ENCODE measurements around the gene PTPRD. TPM values are rescaled to one million over a fixed set of nuclear protein-coding genes. Genes with fewer than 3 reads are reported as not detected.

Gene PTPRD
- polyA plus RNA-seq, 1 experiment, result 0.39 TPM

DNA sequence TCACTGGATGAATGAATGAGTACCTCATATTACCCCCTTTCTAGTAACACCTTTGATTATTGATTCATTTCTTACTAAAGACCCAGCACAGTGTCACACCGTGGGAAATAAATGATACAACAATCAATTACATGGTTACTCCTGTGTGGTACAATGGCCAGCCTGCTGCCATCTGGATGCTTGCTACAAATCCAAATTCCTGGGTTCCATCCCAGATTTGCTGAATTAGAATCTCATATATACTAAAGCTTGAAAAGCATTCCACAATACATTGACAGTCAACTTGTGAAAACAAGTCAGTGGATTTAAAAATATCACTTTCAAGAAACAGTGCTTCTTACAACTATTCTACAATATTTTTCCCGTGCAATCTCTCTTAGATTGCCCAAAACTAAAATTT lies 989.3 kb downstream of the PTPRD start:
- POLR2A ChIA-PET, result no interaction called here
- no peak for DNase-seq (ENCODE audit: low read depth)
- no peak overlapping the region for H3K4me3 ChIP-seq (ENCODE audit: low read depth, low read length)
- TF ChIP-seq, protein P1, sequence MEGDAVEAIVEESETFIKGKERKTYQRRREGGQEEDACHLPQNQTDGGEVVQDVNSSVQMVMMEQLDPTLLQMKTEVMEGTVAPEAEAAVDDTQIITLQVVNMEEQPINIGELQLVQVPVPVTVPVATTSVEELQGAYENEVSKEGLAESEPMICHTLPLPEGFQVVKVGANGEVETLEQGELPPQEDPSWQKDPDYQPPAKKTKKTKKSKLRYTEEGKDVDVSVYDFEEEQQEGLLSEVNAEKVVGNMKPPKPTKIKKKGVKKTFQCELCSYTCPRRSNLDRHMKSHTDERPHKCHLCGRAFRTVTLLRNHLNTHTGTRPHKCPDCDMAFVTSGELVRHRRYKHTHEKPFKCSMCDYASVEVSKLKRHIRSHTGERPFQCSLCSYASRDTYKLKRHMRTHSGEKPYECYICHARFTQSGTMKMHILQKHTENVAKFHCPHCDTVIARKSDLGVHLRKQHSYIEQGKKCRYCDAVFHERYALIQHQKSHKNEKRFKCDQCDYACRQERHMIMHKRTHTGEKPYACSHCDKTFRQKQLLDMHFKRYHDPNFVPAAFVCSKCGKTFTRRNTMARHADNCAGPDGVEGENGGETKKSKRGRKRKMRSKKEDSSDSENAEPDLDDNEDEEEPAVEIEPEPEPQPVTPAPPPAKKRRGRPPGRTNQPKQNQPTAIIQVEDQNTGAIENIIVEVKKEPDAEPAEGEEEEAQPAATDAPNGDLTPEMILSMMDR (IDR thresholded peaks at IDR 0.05; ENCODE audit: insufficient read depth, low read depth, low read length), result no peak
- H3K27me3 ChIP-seq (ENCODE audit: control insufficient read depth, insufficient read depth, low read length), result no peaks in the 10 kb centered on the region
- H3K36me3 ChIP-seq (ENCODE audit: control insufficient read depth, insufficient read depth, low read length), result no peaks in the 10 kb centered on the region
- CTCF ChIA-PET, result no interaction called here

DNA sequence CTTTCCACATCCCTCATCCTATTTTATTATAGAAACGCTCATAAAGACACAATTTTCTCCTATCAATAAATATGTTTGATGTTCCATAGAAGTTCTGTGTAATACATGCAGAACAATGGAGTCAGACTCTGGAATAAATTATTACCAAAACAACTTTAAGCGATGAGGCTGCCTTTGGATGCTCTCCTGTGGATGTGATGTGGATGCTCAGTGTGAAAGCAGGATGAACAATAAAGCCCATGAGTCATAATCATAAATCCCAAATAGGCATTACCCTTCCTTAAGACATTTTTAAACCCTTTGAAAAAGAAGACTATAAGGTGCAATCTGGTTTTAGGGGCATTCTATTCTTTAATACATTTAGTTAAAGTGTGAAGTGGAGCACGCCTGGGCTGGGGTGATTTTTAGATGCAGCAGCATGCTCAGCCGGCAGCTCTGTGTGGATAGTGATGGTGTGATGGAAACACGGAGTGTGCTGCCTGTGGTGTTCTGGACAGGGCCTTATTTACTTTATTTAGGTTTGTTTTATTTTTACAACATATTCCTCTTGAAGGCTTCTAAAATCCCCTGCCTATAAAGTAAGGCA lies 991.4 kb downstream of the PTPRD start:
- Histone ChIP-seq H3K4me3 (ENCODE audit: low read depth, low read length) (no peak overlapping the region), H3K36me3 (ENCODE audit: control insufficient read depth, insufficient read depth, low read length) (no peaks in the 10 kb centered on the region), H3K27me3 (ENCODE audit: control insufficient read depth, insufficient read depth, low read length) (no peaks in the 10 kb centered on the region)
- ChIA-PET CTCF (no interaction called here), POLR2A (no interaction called here)
- TF ChIP-seq, protein P1 (IDR thresholded peaks at IDR 0.05; ENCODE audit: insufficient read depth, low read depth, low read length), result no peak
- DNase-seq (ENCODE audit: low read depth), result no peak

DNA sequence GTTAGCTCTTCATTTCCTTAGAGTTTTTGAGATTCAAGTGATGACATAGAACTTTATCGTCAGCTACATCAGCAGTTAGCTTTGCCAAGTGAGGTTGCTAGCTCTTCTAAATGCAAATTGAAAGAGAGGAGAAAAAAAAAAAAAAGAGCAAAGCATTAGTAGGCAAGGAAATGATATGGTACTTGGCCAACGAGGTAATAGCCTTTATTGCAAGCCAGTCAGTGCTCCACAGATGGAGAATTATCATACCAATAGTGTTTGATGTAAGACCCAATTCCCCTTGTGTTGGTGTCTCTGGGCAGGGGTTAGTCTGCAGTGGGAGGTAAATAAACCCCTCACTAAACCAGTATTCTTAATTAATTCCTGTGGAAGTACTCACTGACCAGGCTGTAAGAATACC lies 992.1 kb downstream of the PTPRD start:
- no peak for DNase-seq (ENCODE audit: low read depth)
- POLR2A ChIA-PET, result no interaction called here
- TF ChIP-seq, protein P1 (IDR thresholded peaks at IDR 0.05; ENCODE audit: insufficient read depth, low read depth, low read length), result no peak
- Histone ChIP-seq H3K27me3 (ENCODE audit: control insufficient read depth, insufficient read depth, low read length) (no peaks in the 10 kb centered on the region), H3K4me3 (ENCODE audit: low read depth, low read length) (no peak overlapping the region), H3K36me3 (ENCODE audit: control insufficient read depth, insufficient read depth, low read length) (no peaks in the 10 kb centered on the region)
- CTCF ChIA-PET, result no interaction called here

DNA sequence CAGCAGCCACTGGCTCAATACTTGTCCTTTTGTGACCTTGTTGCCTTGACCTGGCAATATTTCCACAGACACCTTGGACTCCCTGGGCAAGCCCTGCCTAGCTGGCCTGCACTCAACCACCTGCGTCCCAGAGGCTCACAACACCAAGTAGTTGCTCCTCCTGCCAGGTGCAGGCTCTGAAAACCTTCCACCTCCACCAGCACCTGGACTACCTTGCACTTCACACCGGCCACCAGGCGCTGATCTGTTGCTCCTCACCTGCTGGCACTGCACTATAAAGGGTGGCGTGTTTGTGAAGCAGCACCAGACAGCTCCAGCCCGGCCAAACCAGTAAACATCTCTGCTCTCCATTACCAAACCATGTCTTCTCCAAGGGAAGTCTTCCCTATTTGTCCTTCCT lies 997.7 kb downstream of the PTPRD start:
- TF ChIP-seq, protein P1 (IDR thresholded peaks at IDR 0.05; ENCODE audit: insufficient read depth, low read depth, low read length), result no peak
- H3K4me3 ChIP-seq (ENCODE audit: low read depth, low read length), result no peak overlapping the region
- ChIA-PET CTCF (no interaction called here), POLR2A (no interaction called here)
- no peak for DNase-seq (ENCODE audit: low read depth)
- H3K36me3 ChIP-seq (ENCODE audit: control insufficient read depth, insufficient read depth, low read length), result no peaks in the 10 kb centered on the region
- no peaks in the 10 kb centered on the region for H3K27me3 ChIP-seq (ENCODE audit: control insufficient read depth, insufficient read depth, low read length)

DNA sequence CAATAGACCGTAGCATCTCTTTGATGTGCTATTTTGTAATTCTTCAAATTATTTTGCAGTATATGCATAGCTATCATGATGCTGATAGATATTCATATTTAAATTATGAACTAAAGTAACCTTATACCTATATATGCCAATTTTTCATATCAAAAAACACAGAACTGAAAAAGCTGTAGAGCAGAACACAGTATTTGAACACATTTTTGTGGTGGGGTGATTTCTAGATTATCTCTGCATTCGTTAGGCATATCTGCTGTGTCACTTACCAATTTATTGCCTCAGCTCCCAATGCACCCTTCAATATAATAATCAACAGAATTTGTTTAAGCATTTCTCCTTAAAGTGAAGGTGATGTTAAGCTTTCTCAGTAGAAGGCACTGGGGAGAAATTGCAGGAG lies 998.2 kb downstream of the PTPRD start:
- TF ChIP-seq, protein P1 (IDR thresholded peaks at IDR 0.05; ENCODE audit: insufficient read depth, low read depth, low read length), result no peak
- ChIA-PET CTCF (no interaction called here), POLR2A (no interaction called here)
- Histone ChIP-seq H3K4me3 (ENCODE audit: low read depth, low read length) (no peak overlapping the region), H3K36me3 (ENCODE audit: control insufficient read depth, insufficient read depth, low read length) (no peaks in the 10 kb centered on the region), H3K27me3 (ENCODE audit: control insufficient read depth, insufficient read depth, low read length) (no peaks in the 10 kb centered on the region)
- DNase-seq (ENCODE audit: low read depth), result no peak
